Activated CD4-positive, alpha-beta T cell treated with anti-CD3 and anti-CD28 coated beads, Interleukin-2, amount 50 U/mL, for 1 hour (primary cell): ENCODE results near the gene ASTN2.
A peak's percentile ranks its signal among the peaks of the same experiment; 100 is the strongest.

ENCODE experiments used
- DNase-seq: peaks from one replicate; pipeline ENCODE4 v3.0.0-alpha.2; 2020

ASTN2 gene

DNA sequence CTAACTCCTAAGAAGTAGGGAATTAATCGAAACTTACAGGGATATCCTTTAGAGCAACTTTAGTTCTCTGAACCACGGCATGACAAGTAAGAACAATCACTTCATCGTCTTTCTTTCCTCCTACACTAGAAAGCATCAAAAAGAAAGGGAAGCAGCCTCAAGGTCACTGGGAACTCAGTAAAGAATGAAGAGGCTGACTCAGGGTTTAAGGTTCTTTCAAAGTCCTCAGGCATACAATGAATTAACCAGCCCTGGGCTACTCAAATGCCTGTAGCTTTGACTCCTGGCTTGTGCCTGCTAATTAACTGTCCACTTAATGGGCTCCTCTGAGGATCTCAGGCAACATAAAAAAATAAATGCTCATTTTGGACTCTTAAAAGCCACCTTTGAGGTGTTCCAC lies 625.8 kb downstream of the ASTN2 start:
- DNase-seq: no peak

- DNase-seq: no peak
Measured at GRCh38 chr9:116786737-116787136, 628.1 kb downstream of the ASTN2 start.

- DNase-seq: no peak
Measured at GRCh38 chr9:116777116-116777515, 637.7 kb downstream of the ASTN2 start.

- DNase-seq: no peak
Measured at GRCh38 chr9:116774421-116775180, 640.3 kb downstream of the ASTN2 start.

GRCh38 chr9:116767219-116767618 lies 647.6 kb downstream of the ASTN2 start:
- no peak for DNase-seq

GRCh38 chr9:116765011-116765410 lies 649.8 kb downstream of the ASTN2 start:
- DNase-seq: no peak

GRCh38 chr9:116763770-116764169 lies 651.1 kb downstream of the ASTN2 start:
- no peak for DNase-seq

GRCh38 chr9:116760636-116761035 lies 654.2 kb downstream of the ASTN2 start:
- no peak for DNase-seq

GRCh38 chr9:116757030-116757429 lies 657.8 kb downstream of the ASTN2 start:
- DNase-seq: no peak

- DNase-seq: no peak
Measured at GRCh38 chr9:116753389-116753788, 661.5 kb downstream of the ASTN2 start.

DNA sequence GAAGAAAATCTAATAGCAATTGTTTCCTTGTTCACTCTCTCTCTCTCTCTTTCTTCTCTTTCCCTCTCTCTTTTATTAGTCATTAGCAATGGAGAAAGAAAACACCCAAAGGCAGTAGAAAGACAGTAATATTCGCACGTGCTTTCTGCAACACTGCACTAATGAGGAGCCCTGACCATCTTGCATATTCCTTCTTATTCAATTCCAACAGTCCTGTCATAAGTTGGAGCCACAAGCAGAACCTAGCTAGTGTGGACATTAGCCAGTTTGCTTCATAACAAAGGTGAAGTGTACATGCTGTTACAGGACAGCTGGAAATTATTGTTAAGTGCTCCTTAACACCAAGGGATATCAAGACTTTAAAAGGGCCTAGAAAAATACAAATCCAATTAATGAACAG lies 664.3 kb downstream of the ASTN2 start:
- DNase-seq: no peak

- DNase-seq: no peak
Measured at GRCh38 chr9:116749772-116750171, 665.1 kb downstream of the ASTN2 start.

- no peak for DNase-seq
Measured at GRCh38 chr9:116749176-116749575, 665.7 kb downstream of the ASTN2 start.

- no peak for DNase-seq
Measured at GRCh38 chr9:116741742-116742141, 673.1 kb downstream of the ASTN2 start.

DNA sequence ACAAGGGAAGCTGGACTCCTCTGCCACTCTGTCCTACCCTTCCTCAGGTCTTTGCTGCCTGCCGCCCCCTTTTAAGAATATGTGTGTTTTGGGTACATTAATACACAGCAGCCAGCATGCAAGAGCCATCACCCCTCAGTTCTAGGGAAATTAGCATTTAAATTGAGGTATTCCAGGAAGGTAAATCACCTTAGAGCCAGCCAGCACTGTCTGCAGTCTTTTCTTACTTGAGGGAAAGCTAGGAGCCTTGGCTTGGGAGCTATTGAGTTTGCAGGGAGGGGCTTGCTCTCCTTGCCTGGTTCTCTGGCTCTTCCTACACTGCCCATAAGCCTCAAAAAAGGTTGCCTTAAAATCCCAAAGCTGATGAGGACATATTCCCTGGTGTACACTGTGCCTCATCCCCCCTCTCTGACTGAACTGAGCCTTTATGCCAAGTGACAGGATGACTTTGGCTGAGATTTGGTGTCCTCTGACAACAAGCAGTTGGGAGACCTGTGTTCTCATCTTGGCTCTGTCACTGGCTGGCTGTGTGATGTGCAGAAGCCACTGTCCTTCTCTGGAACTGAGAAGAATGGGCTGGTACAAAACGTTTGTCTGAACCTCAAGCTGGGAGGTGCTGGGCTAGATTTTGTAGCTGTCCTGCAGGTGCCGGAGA lies 673.6 kb downstream of the ASTN2 start:
- no peak for DNase-seq

- peak; percentile 38 for DNase-seq
Measured at GRCh38 chr9:116737152-116737546, 677.7 kb downstream of the ASTN2 start.

DNA sequence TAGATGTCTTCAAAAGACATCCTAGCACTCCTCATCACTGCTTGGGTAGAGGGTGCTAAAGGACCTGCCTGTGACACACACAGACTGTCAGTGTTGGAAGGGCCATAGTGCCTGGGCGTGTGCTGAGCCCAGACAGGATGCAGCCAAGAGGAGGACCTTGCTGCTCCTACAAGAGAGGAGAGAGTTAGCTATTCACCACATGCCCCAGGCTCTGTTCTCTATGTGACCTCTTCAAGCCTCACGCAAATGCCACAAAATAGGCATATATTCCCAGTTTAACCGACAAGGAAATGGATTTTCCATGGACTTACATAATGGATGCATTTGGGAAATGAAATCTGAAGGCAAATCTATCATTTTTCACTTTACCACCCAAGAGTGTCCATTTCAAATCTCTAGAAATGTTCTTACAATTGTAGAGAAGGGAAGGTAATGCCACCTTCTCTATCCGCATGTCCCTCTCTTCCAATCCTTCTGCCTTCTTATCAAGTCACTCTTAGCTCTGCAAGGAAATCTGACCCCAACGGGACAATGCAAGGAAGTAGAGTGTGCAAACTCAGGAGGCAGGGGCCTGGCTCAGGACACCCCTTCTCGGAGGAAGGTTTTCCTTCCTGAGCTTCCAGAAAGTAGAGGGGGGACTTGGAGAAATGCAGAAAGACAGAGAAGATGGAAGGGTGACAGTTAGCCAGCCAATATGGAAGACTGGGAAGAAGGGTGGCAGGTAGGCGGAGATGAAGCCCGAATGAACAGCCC lies 678.3 kb downstream of the ASTN2 start:
- DNase-seq: no peak

DNA sequence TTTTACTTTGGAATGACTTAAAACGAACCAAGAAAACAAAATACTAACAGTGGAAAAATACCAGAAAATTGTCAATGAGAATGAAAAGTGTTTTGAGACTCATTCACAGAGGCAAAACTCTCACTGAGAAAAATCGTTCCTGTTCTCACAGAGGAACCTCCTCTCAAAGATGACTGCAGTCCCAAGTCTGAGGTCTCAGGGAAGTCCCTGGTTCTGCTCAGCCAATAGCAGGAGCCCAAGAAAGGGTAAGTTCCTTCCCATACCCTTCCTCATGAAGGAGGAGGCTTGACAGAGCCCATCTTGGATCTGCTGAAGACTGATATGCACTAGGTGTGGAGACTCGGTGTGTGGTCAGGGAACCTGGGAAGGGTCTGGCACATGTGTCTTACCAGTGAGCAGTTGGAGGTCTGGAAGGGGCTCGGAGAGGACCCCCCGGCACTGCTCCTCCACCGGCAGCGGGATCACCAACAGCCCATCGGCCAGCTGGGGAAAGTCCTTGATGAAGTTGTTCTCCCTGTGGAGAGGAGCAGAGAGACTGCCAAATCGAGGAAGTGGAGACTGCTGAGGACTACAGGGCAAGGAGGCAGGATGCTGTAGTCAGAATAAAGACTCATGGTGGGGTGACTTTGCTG lies 681.7 kb downstream of the ASTN2 start:
- no peak for DNase-seq

- no peak for DNase-seq
Measured at GRCh38 chr9:116726602-116727001, 688.3 kb downstream of the ASTN2 start.

DNA sequence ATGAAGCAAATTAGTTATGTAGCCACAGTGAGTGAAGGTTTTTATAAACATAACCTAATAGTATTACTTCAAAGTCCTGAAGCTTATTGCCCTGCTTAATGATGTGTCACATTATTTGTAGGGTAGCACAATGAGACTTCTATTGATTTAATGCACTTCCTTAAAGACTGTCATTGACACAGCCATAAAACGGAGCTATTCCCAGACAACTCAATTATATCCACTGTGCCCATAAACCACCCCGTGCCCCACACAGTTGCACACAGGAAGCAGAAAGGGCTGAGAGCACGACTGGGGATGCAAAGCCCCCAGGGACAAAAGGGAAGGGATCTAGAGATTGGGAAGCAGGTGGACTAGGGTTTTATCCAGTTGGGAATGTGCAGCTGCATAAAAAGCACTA lies 690.7 kb downstream of the ASTN2 start:
- no peak for DNase-seq

DNA sequence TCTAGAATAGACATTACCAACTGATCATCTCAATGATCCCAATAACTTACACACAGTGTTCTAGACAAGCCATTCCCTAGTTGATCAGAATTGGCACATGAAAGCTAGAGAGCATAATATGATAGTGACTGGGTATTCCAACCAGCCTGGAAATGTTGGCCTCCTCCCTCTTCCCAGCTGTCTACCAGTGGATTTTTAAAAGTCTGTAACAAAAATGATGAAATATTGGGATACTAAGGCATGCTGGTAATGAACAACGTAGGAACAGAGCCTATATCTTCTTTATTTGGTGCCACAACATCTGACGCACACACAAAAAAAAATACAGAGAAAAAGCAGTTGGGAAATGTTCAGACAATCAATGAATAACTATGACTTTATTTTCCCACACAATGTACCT lies 692.9 kb downstream of the ASTN2 start:
- DNase-seq: no peak

- no peak for DNase-seq
Measured at GRCh38 chr9:116721411-116721810, 693.4 kb downstream of the ASTN2 start.

DNA sequence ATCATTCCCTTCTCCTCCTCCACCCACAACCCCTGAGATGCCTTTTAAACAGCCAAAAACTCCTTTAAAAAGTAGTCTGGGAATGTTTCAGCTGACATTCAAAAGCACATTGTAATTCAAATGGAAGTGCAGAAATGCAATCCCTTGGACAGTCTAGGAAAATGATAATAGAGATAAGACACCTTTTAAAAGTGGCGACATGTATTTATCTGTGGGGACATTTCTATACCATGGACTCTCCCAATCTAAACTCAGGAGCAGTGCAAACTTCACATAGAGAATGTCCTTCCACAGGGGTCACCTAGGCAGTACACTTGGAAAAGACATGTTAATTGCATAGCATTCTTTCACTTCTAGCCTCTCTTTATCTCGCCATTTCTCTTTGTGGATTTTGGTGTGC lies 694.7 kb downstream of the ASTN2 start:
- no peak for DNase-seq

DNA sequence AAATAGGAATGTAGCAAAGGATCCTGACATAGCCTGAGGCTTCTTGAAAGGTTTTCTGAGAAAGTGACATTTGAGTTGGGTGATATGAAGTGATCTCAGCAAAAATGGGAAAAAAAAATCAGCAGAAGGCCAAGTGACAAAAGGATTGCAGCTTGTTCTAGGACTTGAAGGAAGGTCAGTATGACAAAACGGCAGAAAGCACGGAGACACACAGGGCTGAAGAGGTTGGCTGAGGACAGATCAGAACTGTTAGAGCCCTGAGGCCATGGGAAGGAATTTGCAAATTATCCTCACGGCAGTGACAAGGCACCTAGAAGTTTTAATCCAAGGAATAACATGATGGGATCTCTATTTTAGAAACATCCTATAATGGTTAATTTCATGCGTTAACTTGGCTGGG lies 696.7 kb downstream of the ASTN2 start:
- no peak for DNase-seq
